ENCODE measurements around the gene RPS6KC1. TPM values are rescaled to one million over a fixed set of nuclear protein-coding genes. Genes with fewer than 3 reads are reported as not detected.

Gene RPS6KC1
- total and polyA plus RNA-seq, 4 experiments from 2014 or later: 4.2 to 15.4 (median 11.2) TPM

GRCh38 chr1:213276236-213276635 is 225.2 kb downstream of the RPS6KC1 start:
- no peaks in the 10 kb centered on the region for H3K9me3 ChIP-seq (ENCODE audit: control insufficient read depth in 1 of 2, low read length in 2 of 2)
- intact Hi-C loops (cut with micrococcal nuclease): no loop called here
- no peaks in the 10 kb centered on the region for H3K27me3 ChIP-seq (ENCODE audit: insufficient read depth, low read length)
- ChIA-PET CTCF (ENCODE audit: partially characterized antibody) (no interaction called here), POLR2A (ENCODE audit: partially characterized antibody) (no interaction called here)
- no peaks in the 10 kb centered on the region for H3K36me3 ChIP-seq (ENCODE audit: insufficient read depth, low read length)
- no peak overlapping the region for H3K4me3 ChIP-seq (ENCODE audit: low read length in 2 of 2)
- H3K9me3 Mint-ChIP-seq: peaks cover 0 to 2% (median 0%) of the 10 kb centered on the region in 8 donors
- no peaks in the 10 kb centered on the region for H3K27me3 Mint-ChIP-seq
- H3K4me1 ChIP-seq (ENCODE audit: insufficient read depth, low read length): no peaks in the 10 kb centered on the region
- no peak overlapping the region for H3K27ac ChIP-seq (ENCODE audit: low read depth, low read length)
- H3K27ac Mint-ChIP-seq: no peak overlapping the region
- H3K4me1 Mint-ChIP-seq: peaks cover 0 to 4% (median under 1%) of the 10 kb centered on the region in 4 donors
- no peak overlapping the region for H3K4me3 Mint-ChIP-seq
- DNase-seq: no peak
- H3K36me3 Mint-ChIP-seq: peaks cover 26 to 30% of the 10 kb centered on the region in 2 donors

- Mint-ChIP-seq H3K27me3 (no peaks in the 10 kb centered on the region), H3K9me3 (peaks cover 0 to 2% (median 0%) of the 10 kb centered on the region in 8 donors), H3K36me3 (peaks cover 25 to 32% of the 10 kb centered on the region in 2 donors), H3K4me3 (no peak overlapping the region), H3K27ac (no peak overlapping the region), H3K4me1 (peaks cover 0 to 4% (median under 1%) of the 10 kb centered on the region in 4 donors)
- no peaks in the 10 kb centered on the region for H3K36me3 ChIP-seq (ENCODE audit: insufficient read depth, low read length)
- ChIA-PET CTCF (ENCODE audit: partially characterized antibody) (no interaction called here), POLR2A (ENCODE audit: partially characterized antibody) (no interaction called here)
- H3K4me1 ChIP-seq (ENCODE audit: insufficient read depth, low read length): no peaks in the 10 kb centered on the region
- no peak overlapping the region for H3K27ac ChIP-seq (ENCODE audit: low read depth, low read length)
- no peaks in the 10 kb centered on the region for H3K27me3 ChIP-seq (ENCODE audit: insufficient read depth, low read length)
- intact Hi-C loops (cut with micrococcal nuclease): no loop called here
- H3K9me3 ChIP-seq (ENCODE audit: control insufficient read depth in 1 of 2, low read length in 2 of 2): no peaks in the 10 kb centered on the region
- DNase-seq: no peak
- H3K4me3 ChIP-seq (ENCODE audit: low read length in 2 of 2): no peak overlapping the region
These were observed 226.0 kb downstream of the RPS6KC1 start for GRCh38 chr1:213277036-213277435.

GRCh38 chr1:213279410-213279809 is 228.4 kb downstream of the RPS6KC1 start:
- no peaks in the 10 kb centered on the region for H3K9me3 ChIP-seq (ENCODE audit: control insufficient read depth in 1 of 2, low read length in 2 of 2)
- H3K27me3 ChIP-seq (ENCODE audit: insufficient read depth, low read length): no peaks in the 10 kb centered on the region
- no peak overlapping the region for H3K27ac ChIP-seq (ENCODE audit: low read depth, low read length)
- H3K4me3 Mint-ChIP-seq: no peak overlapping the region
- DNase-seq: no peak
- H3K9me3 Mint-ChIP-seq: peaks cover 0 to 9% (median 5%) of the 10 kb centered on the region in 8 donors
- ChIA-PET CTCF (ENCODE audit: partially characterized antibody) (no interaction called here), POLR2A (ENCODE audit: partially characterized antibody) (no interaction called here)
- H3K4me1 ChIP-seq (ENCODE audit: insufficient read depth, low read length): no peaks in the 10 kb centered on the region
- H3K27me3 Mint-ChIP-seq: no peaks in the 10 kb centered on the region
- H3K27ac Mint-ChIP-seq: no peak overlapping the region
- no peak overlapping the region for H3K4me3 ChIP-seq (ENCODE audit: low read length in 2 of 2)
- no peaks in the 10 kb centered on the region for H3K4me1 Mint-ChIP-seq
- H3K36me3 Mint-ChIP-seq: peaks cover 10 to 13% of the 10 kb centered on the region in 2 donors
- intact Hi-C loops (cut with micrococcal nuclease): no loop called here
- no peaks in the 10 kb centered on the region for H3K36me3 ChIP-seq (ENCODE audit: insufficient read depth, low read length)

GRCh38 chr1:213281640-213282301 is 230.7 kb downstream of the RPS6KC1 start:
- DNase-seq: no peak
- ChIA-PET CTCF (ENCODE audit: partially characterized antibody) (no interaction called here), POLR2A (ENCODE audit: partially characterized antibody) (no interaction called here)
- no peaks in the 10 kb centered on the region for H3K27me3 ChIP-seq (ENCODE audit: insufficient read depth, low read length)
- no peak overlapping the region for H3K4me3 Mint-ChIP-seq
- H3K27ac Mint-ChIP-seq: no peak overlapping the region
- no peak overlapping the region for H3K27ac ChIP-seq (ENCODE audit: low read depth, low read length)
- peaks cover 0 to 9% (median 5%) of the 10 kb centered on the region in 8 donors for H3K9me3 Mint-ChIP-seq
- no peaks in the 10 kb centered on the region for H3K27me3 Mint-ChIP-seq
- H3K4me1 ChIP-seq (ENCODE audit: insufficient read depth, low read length): no peaks in the 10 kb centered on the region
- H3K36me3 ChIP-seq (ENCODE audit: insufficient read depth, low read length): no peaks in the 10 kb centered on the region
- no peak overlapping the region for H3K4me3 ChIP-seq (ENCODE audit: low read length in 2 of 2)
- intact Hi-C loops (cut with micrococcal nuclease): no loop called here
- peaks cover 0 to 3% of the 10 kb centered on the region in 2 donors for H3K36me3 Mint-ChIP-seq
- H3K9me3 ChIP-seq (ENCODE audit: control insufficient read depth in 1 of 2, low read length in 2 of 2): no peaks in the 10 kb centered on the region
- H3K4me1 Mint-ChIP-seq: no peaks in the 10 kb centered on the region

GRCh38 chr1:213284626-213285025 is 233.6 kb downstream of the RPS6KC1 start:
- Histone ChIP-seq H3K9me3 (ENCODE audit: control insufficient read depth in 1 of 2, low read length in 2 of 2) (no peaks in the 10 kb centered on the region), H3K4me3 (ENCODE audit: low read length in 2 of 2) (no peak overlapping the region), H3K4me1 (ENCODE audit: insufficient read depth, low read length) (no peaks in the 10 kb centered on the region), H3K27me3 (ENCODE audit: insufficient read depth, low read length) (no peaks in the 10 kb centered on the region), H3K27ac (ENCODE audit: low read depth, low read length) (no peak overlapping the region), H3K36me3 (ENCODE audit: insufficient read depth, low read length) (no peaks in the 10 kb centered on the region)
- DNase-seq: no peak
- no peak overlapping the region for H3K27ac Mint-ChIP-seq
- no peak overlapping the region for H3K4me3 Mint-ChIP-seq
- ChIA-PET CTCF (ENCODE audit: partially characterized antibody) (no interaction called here), POLR2A (ENCODE audit: partially characterized antibody) (no interaction called here)
- H3K27me3 Mint-ChIP-seq: no peaks in the 10 kb centered on the region
- H3K36me3 Mint-ChIP-seq: peaks cover 0 to 3% of the 10 kb centered on the region in 2 donors
- intact Hi-C loops (cut with micrococcal nuclease): no loop called here
- no peaks in the 10 kb centered on the region for H3K4me1 Mint-ChIP-seq
- peaks cover 0 to 9% (median 5%) of the 10 kb centered on the region in 8 donors for H3K9me3 Mint-ChIP-seq

- H3K27ac ChIP-seq (ENCODE audit: low read depth, low read length): no peak overlapping the region
- no peak overlapping the region for H3K4me3 ChIP-seq (ENCODE audit: low read length in 2 of 2)
- CTCF ChIA-PET (ENCODE audit: partially characterized antibody): no interaction called here
- H3K9me3 Mint-ChIP-seq: peaks cover 0 to 9% (median 6%) of the 10 kb centered on the region in 8 donors
- H3K4me1 ChIP-seq (ENCODE audit: insufficient read depth, low read length): no peaks in the 10 kb centered on the region
- H3K27ac Mint-ChIP-seq: no peak overlapping the region
- no peaks in the 10 kb centered on the region for H3K27me3 Mint-ChIP-seq
- H3K36me3 ChIP-seq (ENCODE audit: insufficient read depth, low read length): no peaks in the 10 kb centered on the region
- no peak overlapping the region for H3K4me3 Mint-ChIP-seq
- H3K9me3 ChIP-seq (ENCODE audit: control insufficient read depth in 1 of 2, low read length in 2 of 2): no peaks in the 10 kb centered on the region
- H3K27me3 ChIP-seq (ENCODE audit: insufficient read depth, low read length): no peaks in the 10 kb centered on the region
- peaks cover 0 to 9% of the 10 kb centered on the region in 2 donors for H3K36me3 Mint-ChIP-seq
- intact Hi-C loops (cut with micrococcal nuclease): no loop called here
- H3K4me1 Mint-ChIP-seq: no peaks in the 10 kb centered on the region
- DNase-seq: no peak
- POLR2A ChIA-PET (ENCODE audit: partially characterized antibody): no interaction called here
These were observed 235.2 kb downstream of the RPS6KC1 start for GRCh38 chr1:213286235-213286634.

- H3K27me3 ChIP-seq (ENCODE audit: insufficient read depth, low read length): no peaks in the 10 kb centered on the region
- no peaks in the 10 kb centered on the region for H3K4me1 ChIP-seq (ENCODE audit: insufficient read depth, low read length)
- no peak overlapping the region for H3K27ac Mint-ChIP-seq
- H3K4me3 ChIP-seq (ENCODE audit: low read length in 2 of 2): no peak overlapping the region
- H3K9me3 ChIP-seq (ENCODE audit: control insufficient read depth in 1 of 2, low read length in 2 of 2): no peaks in the 10 kb centered on the region
- H3K36me3 ChIP-seq (ENCODE audit: insufficient read depth, low read length): no peaks in the 10 kb centered on the region
- H3K4me3 Mint-ChIP-seq: no peak overlapping the region
- H3K9me3 Mint-ChIP-seq: peaks cover 0 to 9% (median 6%) of the 10 kb centered on the region in 8 donors
- intact Hi-C loops (cut with micrococcal nuclease): no loop called here
- no peaks in the 10 kb centered on the region for H3K27me3 Mint-ChIP-seq
- no peak overlapping the region for H3K27ac ChIP-seq (ENCODE audit: low read depth, low read length)
- peaks cover 0 to 7% of the 10 kb centered on the region in 2 donors for H3K36me3 Mint-ChIP-seq
- H3K4me1 Mint-ChIP-seq: no peaks in the 10 kb centered on the region
- ChIA-PET CTCF (ENCODE audit: partially characterized antibody) (no interaction called here), POLR2A (ENCODE audit: partially characterized antibody) (no interaction called here)
- no peak for DNase-seq
These were observed 236.9 kb downstream of the RPS6KC1 start for GRCh38 chr1:213287987-213288386.
